Measurements from ENCODE around the gene SERBP1. TPM values are rescaled to one million over a fixed set of nuclear protein-coding genes. Genes with fewer than 3 reads are reported as not detected.

SERBP1 gene
- total and polyA plus RNA-seq, 7 donors = 189 to 299 (median 226) TPM

- Histone ChIP-seq H3K36me3 (ENCODE audit: insufficient read depth in 1 of 2, low read depth in 1 of 2) (no peaks in the 10 kb centered on the region), H3K27ac (peak overlapping the region; percentile 83), H3K4me1 (peaks cover 22% of the 10 kb centered on the region), H3K27me3 (ENCODE audit: insufficient read depth in 3 of 3, low read length in 2 of 3) (no peaks in the 10 kb centered on the region), H3K4me3 (peak overlapping the region; percentile 32), H3K9me3 (no peaks in the 10 kb centered on the region)
- intact Hi-C loops (cut with DNase I) = no loop called here
- DNase-seq = no peak
- TF ChIP-seq CTCF (IDR thresholded peaks at IDR 0.05) = no peak
- WGBS, 3 donors = 24 to 34% (median 32%) methylated on average over 5 of the region's 5 CpGs
- peak; percentile 77 to 93 (median 90) for ATAC-seq
Measured at GRCh38 chr1:67371681-67372080, 58.5 kb downstream of the SERBP1 start.

- DNase-seq = no peak
- Histone ChIP-seq H3K27me3 (ENCODE audit: insufficient read depth in 3 of 3, low read length in 2 of 3) (no peaks in the 10 kb centered on the region), H3K4me3 (peak overlapping the region; percentile 32), H3K36me3 (ENCODE audit: insufficient read depth in 1 of 2, low read depth in 1 of 2) (no peaks in the 10 kb centered on the region), H3K9me3 (no peaks in the 10 kb centered on the region), H3K27ac (peak overlapping the region; percentile 83), H3K4me1 (peaks cover 19% of the 10 kb centered on the region)
- WGBS, 3 donors = 32 to 71% (median 38%) methylated on average over 2 of the region's 2 CpGs
- TF ChIP-seq CTCF (IDR thresholded peaks at IDR 0.05) = no peak
- ATAC-seq = peak; percentile 72 to 89 (median 80)
- intact Hi-C loops (cut with DNase I) = no loop called here
Measured at GRCh38 chr1:67371043-67371442, 59.2 kb downstream of the SERBP1 start.

- H3K4me3 ChIP-seq = no peak overlapping the region
- H3K9me3 ChIP-seq = no peaks in the 10 kb centered on the region
- 85 to 89% (median 88%) methylated on average over 1 of the region's 1 CpG for WGBS, 3 donors
- intact Hi-C loops (cut with DNase I) = loop anchor here in 1 of 2 donors (5.0 kb wide), 1 partner anchor 99 kb away; no protein-coding TSS in a partner anchor
- ATAC-seq = no peak
- H3K36me3 ChIP-seq (ENCODE audit: insufficient read depth in 1 of 2, low read depth in 1 of 2) = no peaks in the 10 kb centered on the region
- DNase-seq = no peak
- peak overlapping the region; percentile 6 for H3K27ac ChIP-seq
- TF ChIP-seq CTCF (IDR thresholded peaks at IDR 0.05) = no peak
- H3K4me1 ChIP-seq = peaks cover 19% of the 10 kb centered on the region
- no peaks in the 10 kb centered on the region for H3K27me3 ChIP-seq (ENCODE audit: insufficient read depth in 3 of 3, low read length in 2 of 3)
Measured at GRCh38 chr1:67368046-67368514, 62.1 kb downstream of the SERBP1 start.

- intact Hi-C loops (cut with DNase I) = loop anchor here in 1 of 2 donors (5.0 kb wide), 1 partner anchor 100 kb away; no protein-coding TSS in a partner anchor
- ATAC-seq = no peak
- TF ChIP-seq CTCF (IDR thresholded peaks at IDR 0.05) = no peak
- H3K4me3 ChIP-seq = no peak overlapping the region
- H3K27me3 ChIP-seq (ENCODE audit: insufficient read depth in 3 of 3, low read length in 2 of 3) = no peaks in the 10 kb centered on the region
- no peaks in the 10 kb centered on the region for H3K36me3 ChIP-seq (ENCODE audit: insufficient read depth in 1 of 2, low read depth in 1 of 2)
- DNase-seq = peak in 1 of 2 donors; percentile 30
- 43 to 47% (median 45%) methylated on average over 8 of the region's 8 CpGs for WGBS, 3 donors
- no peaks in the 10 kb centered on the region for H3K9me3 ChIP-seq
- no peak overlapping the region for H3K27ac ChIP-seq
- H3K4me1 ChIP-seq = peaks cover 19% of the 10 kb centered on the region
Measured at GRCh38 chr1:67367370-67368045, 62.7 kb downstream of the SERBP1 start.
